IMR-90 (cell line): ENCODE data around the gene CFAP58.

Source experiments
- BHLHE40 ChIP-seq: fragments of 150-350 bp; IDR thresholded peaks from 2 replicates; pipeline ENCODE4 v1.6.1; 2016; ENCODE audit warnings: mild to moderate bottlenecking, low read depth, low read length
- CTCF ChIP-seq: conservative IDR thresholded peaks from 2 replicates; pipeline ENCODE4 v1.5.1; 2012; ENCODE audit warnings: mild to moderate bottlenecking, low read depth, low read length, improper control_type of control experiment

GRCh38 chr10:104318326-104318725 lies 35.3 kb upstream of the CFAP58 start:
- TF ChIP-seq BHLHE40 (no peak), CTCF (no peak)
